ENCODE data around the gene SPHK2.

- TF ChIP-seq, protein P1, sequence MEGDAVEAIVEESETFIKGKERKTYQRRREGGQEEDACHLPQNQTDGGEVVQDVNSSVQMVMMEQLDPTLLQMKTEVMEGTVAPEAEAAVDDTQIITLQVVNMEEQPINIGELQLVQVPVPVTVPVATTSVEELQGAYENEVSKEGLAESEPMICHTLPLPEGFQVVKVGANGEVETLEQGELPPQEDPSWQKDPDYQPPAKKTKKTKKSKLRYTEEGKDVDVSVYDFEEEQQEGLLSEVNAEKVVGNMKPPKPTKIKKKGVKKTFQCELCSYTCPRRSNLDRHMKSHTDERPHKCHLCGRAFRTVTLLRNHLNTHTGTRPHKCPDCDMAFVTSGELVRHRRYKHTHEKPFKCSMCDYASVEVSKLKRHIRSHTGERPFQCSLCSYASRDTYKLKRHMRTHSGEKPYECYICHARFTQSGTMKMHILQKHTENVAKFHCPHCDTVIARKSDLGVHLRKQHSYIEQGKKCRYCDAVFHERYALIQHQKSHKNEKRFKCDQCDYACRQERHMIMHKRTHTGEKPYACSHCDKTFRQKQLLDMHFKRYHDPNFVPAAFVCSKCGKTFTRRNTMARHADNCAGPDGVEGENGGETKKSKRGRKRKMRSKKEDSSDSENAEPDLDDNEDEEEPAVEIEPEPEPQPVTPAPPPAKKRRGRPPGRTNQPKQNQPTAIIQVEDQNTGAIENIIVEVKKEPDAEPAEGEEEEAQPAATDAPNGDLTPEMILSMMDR (IDR thresholded peaks at IDR 0.05; ENCODE audit: low read depth, low read length) = no peak
- no peak for TF ChIP-seq EZH2phosphoT487 (IDR thresholded peaks at IDR 0.05; ENCODE audit: low read depth)
These were observed 12.6 kb upstream of the SPHK2 start, which contains the start of gene SPACA4 for GRCh38 chr19:48606463-48607358.
